WERI-Rb-1 (cell line): ENCODE data around the gene ECE2.

Experiments used
- DNase-seq: peaks from one replicate; pipeline ENCODE4 v3.0.0-alpha.2; 2020
- H3K27ac ChIP-seq: fragments of 250-450 bp; sonication (Bioruptor Pico); 2 replicates; pipeline ENCODE4 v1.5.1; 2020; ENCODE audit warnings: mild to moderate bottlenecking, moderate library complexity
- H3K27me3 ChIP-seq: fragments of 250-450 bp; sonication (Bioruptor Pico); 2 replicates; pipeline ENCODE4 v1.5.1; 2021; ENCODE audit warnings: mild to moderate bottlenecking, low read depth, moderate library complexity; ENCODE audit not compliant: insufficient read depth, severe bottlenecking
- H3K36me3 ChIP-seq: fragments of 250-450 bp; sonication (Bioruptor Pico); 2 replicates; pipeline ENCODE4 v1.5.1; 2020; ENCODE audit warnings: mild to moderate bottlenecking, moderate library complexity
- H3K4me3 ChIP-seq: 2 replicates; pipeline ENCODE4 v1.5.1; 2011; ENCODE audit warnings: low read depth, mild to moderate bottlenecking, control low read depth, low read length
- H3K9me3 ChIP-seq: fragments of 250-450 bp; sonication (Bioruptor Pico); 2 replicates; pipeline ENCODE4 v1.5.1; 2021; ENCODE audit warnings: mild to moderate bottlenecking, moderate library complexity; ENCODE audit not compliant: severe bottlenecking
- CTCF ChIP-seq: IDR thresholded peaks from 2 replicates; pipeline ENCODE4 v1.5.1; 2011; ENCODE audit warnings: low read depth, mild to moderate bottlenecking, control low read depth, inconsistent platforms, low read length

The ECE2 gene

GRCh38 chr3:184328516-184328915 lies 52.7 kb downstream of the ECE2 start:
- no peak for DNase-seq
- no peak overlapping the region for H3K4me3 ChIP-seq
- H3K27ac ChIP-seq = no peak overlapping the region
- H3K9me3 ChIP-seq = no peaks in the 10 kb centered on the region
- peaks cover 99% of the 10 kb centered on the region for H3K36me3 ChIP-seq
- H3K27me3 ChIP-seq = no peaks in the 10 kb centered on the region
- TF ChIP-seq CTCF = no peak

GRCh38 chr3:184332370-184333090 lies 56.7 kb downstream of the ECE2 start:
- Histone ChIP-seq H3K27ac (no peak overlapping the region), H3K4me3 (no peak overlapping the region), H3K27me3 (no peaks in the 10 kb centered on the region), H3K9me3 (no peaks in the 10 kb centered on the region), H3K36me3 (peaks cover 80% of the 10 kb centered on the region)
- no peak for TF ChIP-seq CTCF
- DNase-seq = no peak

GRCh38 chr3:184333190-184333589 lies 57.4 kb downstream of the ECE2 start:
- H3K27me3 ChIP-seq = no peaks in the 10 kb centered on the region
- no peaks in the 10 kb centered on the region for H3K9me3 ChIP-seq
- H3K36me3 ChIP-seq = peaks cover 74% of the 10 kb centered on the region
- H3K4me3 ChIP-seq = no peak overlapping the region
- H3K27ac ChIP-seq = no peak overlapping the region
- no peak for DNase-seq
- TF ChIP-seq CTCF = no peak

GRCh38 chr3:184333700-184334099 lies 57.9 kb downstream of the ECE2 start:
- DNase-seq = no peak
- Histone ChIP-seq H3K27me3 (no peaks in the 10 kb centered on the region), H3K9me3 (no peaks in the 10 kb centered on the region), H3K27ac (no peak overlapping the region), H3K36me3 (peaks cover 70% of the 10 kb centered on the region), H3K4me3 (no peak overlapping the region)
- TF ChIP-seq CTCF = no peak

- peaks cover 60% of the 10 kb centered on the region for H3K36me3 ChIP-seq
- H3K27me3 ChIP-seq = no peaks in the 10 kb centered on the region
- H3K4me3 ChIP-seq = no peak overlapping the region
- H3K9me3 ChIP-seq = no peaks in the 10 kb centered on the region
- peak overlapping the region; percentile 93 for H3K27ac ChIP-seq
- TF ChIP-seq CTCF = no peak
- DNase-seq = no peak
Measured at GRCh38 chr3:184334470-184335158, 58.8 kb downstream of the ECE2 start.

- H3K36me3 ChIP-seq = peaks cover 54% of the 10 kb centered on the region
- no peak for TF ChIP-seq CTCF
- peak overlapping the region; percentile 62; the same call in 1 of the 2 replicates for H3K4me3 ChIP-seq
- H3K9me3 ChIP-seq = no peaks in the 10 kb centered on the region
- H3K27ac ChIP-seq = peak overlapping the region; percentile 93
- no peak for DNase-seq
- no peaks in the 10 kb centered on the region for H3K27me3 ChIP-seq
Measured at GRCh38 chr3:184335291-184335660, 59.5 kb downstream of the ECE2 start.
